OCI-LY1 (cell line): ENCODE results near the gene ABT1.
A peak's percentile ranks its signal among the peaks of the same experiment; 100 is the strongest.

Experiments
- H2AFZ ChIP-seq: fragments of 200-600 bp; sonication (generic), shearing (Covaris generic); 2 replicates; pipeline ENCODE4 v1.6.0; 2014; ENCODE audit warnings: antibody characterized with exemption, mild to moderate bottlenecking, low read length
- H3F3A ChIP-seq: fragments of 200-600 bp; sonication (generic), shearing (Covaris generic); 2 replicates; pipeline ENCODE4 v1.6.0; 2014; ENCODE audit warnings: mild to moderate bottlenecking, antibody characterized with exemption, low read length, moderate library complexity; ENCODE audit not compliant: insufficient read depth
- H3K27ac ChIP-seq: fragments of 200-600 bp; sonication (generic); 2 replicates; pipeline ENCODE4 v1.5.1; 2014; ENCODE audit warnings: low read length, mixed run types, mild to moderate bottlenecking, low read depth; ENCODE audit not compliant: poor library complexity, severe bottlenecking
- H3K27me3 ChIP-seq: fragments of 200-600 bp; sonication (generic); 2 replicates; pipeline ENCODE4 v1.6.0; 2014; ENCODE audit warnings: antibody characterized with exemption, mild to moderate bottlenecking, low read length, moderate library complexity; ENCODE audit not compliant: insufficient read depth
- H3K36me3 ChIP-seq: fragments of 200-600 bp; sonication (generic); 2 replicates; pipeline ENCODE4 v1.6.1; 2014; ENCODE audit warnings: mild to moderate bottlenecking, antibody characterized with exemption, low read length, moderate library complexity, mixed read lengths; ENCODE audit not compliant: insufficient read depth
- H3K4me1 ChIP-seq: fragments of 200-600 bp; sonication (generic); 2 replicates; pipeline ENCODE4 v1.5.1; 2014; ENCODE audit warnings: mild to moderate bottlenecking, low read length, moderate library complexity; ENCODE audit not compliant: insufficient read depth, severe bottlenecking
- H3K4me2 ChIP-seq: fragments of 200-600 bp; sonication (generic), shearing (Covaris generic); 2 replicates; pipeline ENCODE4 v1.6.1; 2014; ENCODE audit warnings: low read length
- H3K4me3 ChIP-seq: fragments of 200-600 bp; sonication (generic); 2 replicates; pipeline ENCODE4 v1.5.1; 2014; ENCODE audit warnings: low read length, low read depth, mild to moderate bottlenecking, mixed read lengths; ENCODE audit not compliant: poor library complexity, severe bottlenecking
- H3K79me2 ChIP-seq: fragments of 200-600 bp; shearing (Covaris generic); 2 replicates; pipeline ENCODE4 v1.6.1; 2016; ENCODE audit warnings: mixed run types, low read length, mixed read lengths; ENCODE audit not compliant: insufficient read depth
- H3K9ac ChIP-seq: fragments of 200-600 bp; sonication (generic), shearing (Covaris generic); 2 replicates; pipeline ENCODE4 v1.6.1; 2014; ENCODE audit warnings: mild to moderate bottlenecking, low read length, mixed read lengths
- H3K9me2 ChIP-seq: fragments of 200-600 bp; sonication (generic), shearing (Covaris generic); 2 replicates; pipeline ENCODE4 v1.6.1; 2014; ENCODE audit warnings: low read depth, mild to moderate bottlenecking, low read length, mixed read lengths
- H3K9me3 ChIP-seq: fragments of 200-600 bp; shearing (Covaris generic); 2 replicates; pipeline ENCODE4 v1.6.1; 2014; ENCODE audit warnings: low read length, mixed read lengths
- H4K20me1 ChIP-seq: fragments of 200-600 bp; sonication (generic), shearing (Covaris generic); 2 replicates; pipeline ENCODE4 v1.6.0; 2016; ENCODE audit warnings: mild to moderate bottlenecking, low read length; ENCODE audit not compliant: insufficient read depth
- CTCF ChIP-seq: fragments of 200-600 bp; sonication (generic), shearing (Covaris generic); IDR thresholded peaks from 2 replicates; pipeline ENCODE4 v1.5.1; 2017; ENCODE audit warnings: mild to moderate bottlenecking, antibody characterized with exemption, low read length, moderate library complexity, mixed read lengths
- EZH2 ChIP-seq: fragments of 200-600 bp; sonication (generic), shearing (Covaris generic); IDR thresholded peaks from 2 replicates; pipeline ENCODE4 v1.8.0; 2017; ENCODE audit warnings: borderline replicate concordance, mixed run types, mild to moderate bottlenecking, antibody characterized with exemption, low read length, moderate library complexity, mixed read lengths

ABT1 gene

DNA sequence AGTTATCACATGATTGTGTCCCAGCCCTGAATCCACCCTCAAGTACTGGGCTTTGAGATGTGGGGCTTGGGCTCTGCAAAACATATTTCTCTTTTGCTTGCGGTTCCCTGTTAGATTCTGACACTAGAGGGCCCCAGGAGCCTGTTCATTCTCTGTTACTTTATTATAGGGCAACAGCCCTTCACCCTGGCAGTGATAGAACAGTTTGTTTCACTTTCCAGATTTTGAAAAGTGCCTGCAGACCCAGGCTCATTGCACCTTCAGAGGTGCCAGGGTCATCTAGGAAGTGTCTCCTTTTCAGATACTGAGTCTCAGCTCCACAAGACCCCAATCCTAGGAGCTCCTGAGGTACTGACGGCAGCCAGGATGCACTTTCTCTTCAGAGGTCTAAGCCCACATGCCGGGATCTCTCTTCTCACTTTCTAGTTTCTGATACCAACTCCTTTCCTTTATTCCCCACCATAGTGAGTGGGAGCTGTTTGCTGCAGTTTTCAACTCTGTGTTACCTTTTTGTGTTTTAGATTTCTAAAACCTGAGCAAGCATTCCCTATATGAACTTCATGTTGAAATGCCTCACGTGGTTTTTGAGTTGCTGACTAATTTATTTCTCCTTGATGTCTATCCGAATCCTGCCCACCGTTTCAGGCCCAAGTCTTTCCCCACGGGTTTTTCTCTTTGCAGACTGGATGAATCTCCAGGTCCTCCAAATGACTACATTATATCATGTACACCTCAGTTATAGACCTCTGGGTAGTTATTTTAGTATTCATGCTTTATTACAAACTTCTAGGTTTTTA lies 10.9 kb downstream of the ABT1 start:
- H3K27me3 ChIP-seq = no peaks in the 10 kb centered on the region
- H3K9me2 ChIP-seq = no peaks in the 10 kb centered on the region
- no peaks in the 10 kb centered on the region for H4K20me1 ChIP-seq
- peak overlapping the region; percentile 60; the same call in 1 of the 2 replicates for H2AFZ ChIP-seq
- peaks cover 5% of the 10 kb centered on the region for H3K4me1 ChIP-seq
- peak overlapping the region; percentile 65 for H3K4me2 ChIP-seq
- H3K9ac ChIP-seq = peak overlapping the region; percentile 52
- no peak overlapping the region for H3K27ac ChIP-seq
- H3K4me3 ChIP-seq = peak overlapping the region; percentile 30
- H3F3A ChIP-seq = no peaks in the 10 kb centered on the region
- no peaks in the 10 kb centered on the region for H3K36me3 ChIP-seq
- TF ChIP-seq EZH2 = no peak
- TF ChIP-seq CTCF = peak; percentile 78
- no peaks in the 10 kb centered on the region for H3K79me2 ChIP-seq
- no peaks in the 10 kb centered on the region for H3K9me3 ChIP-seq

DNA sequence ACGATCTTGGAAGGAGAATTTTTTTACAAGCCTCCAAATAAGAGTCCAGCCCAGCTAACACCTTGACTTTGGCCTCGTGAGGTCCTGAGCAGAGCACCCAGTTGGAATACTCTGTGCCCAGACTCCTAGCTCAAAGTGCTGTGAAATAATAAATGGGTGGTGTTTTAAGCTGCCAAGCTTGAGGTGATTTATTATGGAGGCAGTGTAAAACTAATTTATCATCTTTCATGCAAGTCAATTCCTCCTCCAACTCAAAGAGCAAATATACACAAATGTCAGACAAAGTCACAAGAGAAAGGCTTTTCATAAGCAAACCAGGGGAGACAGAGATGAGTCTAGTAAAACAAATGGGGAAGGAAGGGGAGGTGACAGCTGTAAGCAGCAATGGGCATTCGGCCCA lies 12.7 kb downstream of the ABT1 start:
- no peak overlapping the region for H3K9ac ChIP-seq
- no peak overlapping the region for H2AFZ ChIP-seq
- H3K79me2 ChIP-seq = no peaks in the 10 kb centered on the region
- H3K27ac ChIP-seq = no peak overlapping the region
- H3K4me3 ChIP-seq = no peak overlapping the region
- TF ChIP-seq CTCF (no peak), EZH2 (no peak)
- H4K20me1 ChIP-seq = no peaks in the 10 kb centered on the region
- no peaks in the 10 kb centered on the region for H3F3A ChIP-seq
- no peaks in the 10 kb centered on the region for H3K9me2 ChIP-seq
- H3K4me2 ChIP-seq = no peak overlapping the region
- H3K4me1 ChIP-seq = peaks cover 5% of the 10 kb centered on the region
- H3K27me3 ChIP-seq = no peaks in the 10 kb centered on the region
- H3K9me3 ChIP-seq = no peaks in the 10 kb centered on the region
- H3K36me3 ChIP-seq = no peaks in the 10 kb centered on the region

GRCh38 chr6:26611599-26611998 lies 14.8 kb downstream of the ABT1 start:
- Histone ChIP-seq H3K4me2 (no peak overlapping the region), H3K9ac (no peak overlapping the region), H3K9me3 (no peaks in the 10 kb centered on the region), H3K79me2 (no peaks in the 10 kb centered on the region), H3K27ac (no peak overlapping the region), H3F3A (no peaks in the 10 kb centered on the region), H4K20me1 (no peaks in the 10 kb centered on the region), H3K4me1 (peaks cover 5% of the 10 kb centered on the region), H3K36me3 (no peaks in the 10 kb centered on the region), H3K27me3 (no peaks in the 10 kb centered on the region), H3K9me2 (no peaks in the 10 kb centered on the region), H2AFZ (no peak overlapping the region), H3K4me3 (no peak overlapping the region)
- TF ChIP-seq EZH2 (no peak), CTCF (no peak)
